HG03575 (cell line): ENCODE measurements around the gene GSDME.

Source experiments
- ATAC-seq: cut with Tn5 transposase; IDR thresholded peaks from one replicate; pipeline ENCODE4 v1.9.1; 2021; ENCODE audit not compliant: unreplicated experiment, insufficient number of reproducible peaks, low FRiP score; ENCODE audit errors: extremely low read depth

Gene GSDME

GRCh38 chr7:24713850-24714675 is 43.2 kb downstream of the GSDME start:
- no peak for ATAC-seq

GRCh38 chr7:24713039-24713793 is 44.0 kb downstream of the GSDME start:
- no peak for ATAC-seq

- ATAC-seq: no peak
Measured at GRCh38 chr7:24709585-24710360, 47.5 kb downstream of the GSDME start.

- ATAC-seq: no peak
Measured at GRCh38 chr7:24709051-24709450, 48.2 kb downstream of the GSDME start.

GRCh38 chr7:24707988-24708615 is 49.2 kb downstream of the GSDME start:
- no peak for ATAC-seq

- no peak for ATAC-seq
Measured at GRCh38 chr7:24706211-24707170, 50.8 kb downstream of the GSDME start.

- ATAC-seq: no peak
Measured at GRCh38 chr7:24705461-24705954, 51.8 kb downstream of the GSDME start.

- ATAC-seq: no peak
Measured at GRCh38 chr7:24704311-24704710, 53.0 kb downstream of the GSDME start.

GRCh38 chr7:24703296-24703695 is 54.0 kb downstream of the GSDME start:
- no peak for ATAC-seq

GRCh38 chr7:24702755-24703154 is 54.5 kb downstream of the GSDME start:
- no peak for ATAC-seq

- no peak for ATAC-seq
Measured at GRCh38 chr7:24701261-24702235, 55.7 kb downstream of the GSDME start.

GRCh38 chr7:24700521-24701260 is 56.6 kb downstream of the GSDME start:
- no peak for ATAC-seq

GRCh38 chr7:24698531-24699266 is 58.6 kb downstream of the GSDME start:
- no peak for ATAC-seq

GRCh38 chr7:24697416-24697815 is 59.8 kb downstream of the GSDME start:
- no peak for ATAC-seq

- no peak for ATAC-seq
Measured at GRCh38 chr7:24692592-24692991, 64.7 kb downstream of the GSDME start.

- no peak for ATAC-seq
Measured at GRCh38 chr7:24690251-24690650, 67.0 kb downstream of the GSDME start.
